H1 (cell line): Measurements from ENCODE around the gene SOCS6. TPM values are rescaled to one million over a fixed set of nuclear protein-coding genes. Genes with fewer than 3 reads are reported as not detected.

Experiments
- BACH1 ChIP-seq: IDR thresholded peaks from 2 replicates; pipeline ENCODE4 v1.6.1; 2012; ENCODE audit warnings: low read length, improper control_type of control experiment
- BCL11A ChIP-seq, 2 experiments: IDR thresholded peaks; one replicate each; pipeline ENCODE4 v1.6.1; 2011; ENCODE audit warnings: low read depth in 2 of 2, low read length in 2 of 2, mild to moderate bottlenecking in 2 of 2
- CBX5 ChIP-seq: fragments of 300-800, 300-1000 bp; sonication (generic); IDR thresholded peaks from 2 replicates; pipeline ENCODE4 v1.7.1; 2016; ENCODE audit warnings: antibody characterized with exemption, low read length, low read depth
- GABPA ChIP-seq: IDR thresholded peaks from 2 replicates; pipeline ENCODE4 v1.6.1; 2011; ENCODE audit warnings: mild to moderate bottlenecking, low read length, moderate library complexity, borderline replicate concordance; ENCODE audit not compliant: insufficient read depth
- GTF2F1 ChIP-seq: IDR thresholded peaks from 2 replicates; pipeline ENCODE4 v1.6.1; 2012; ENCODE audit warnings: low read depth, low read length, improper control_type of control experiment, borderline replicate concordance
- NANOG ChIP-seq: IDR thresholded peaks from 2 replicates; pipeline ENCODE4 v1.6.1; 2011; ENCODE audit warnings: low read length, low read depth, mild to moderate bottlenecking, inconsistent platforms; ENCODE audit not compliant: insufficient read depth, poor library complexity, severe bottlenecking
- PHF8 ChIP-seq: fragments of 200-600 bp; sonication (generic); conservative IDR thresholded peaks from 2 replicates; pipeline ENCODE4 v1.7.1; 2012; ENCODE audit warnings: low read depth, mild to moderate bottlenecking, inconsistent platforms, low read length, moderate library complexity
- POU5F1 ChIP-seq: IDR thresholded peaks from 2 replicates; pipeline ENCODE4 v1.6.1; 2011; ENCODE audit warnings: low read depth, mild to moderate bottlenecking, low read length, moderate library complexity
- RFX5 ChIP-seq: IDR thresholded peaks from 2 replicates; pipeline ENCODE4 v1.6.1; 2011; ENCODE audit warnings: low read depth, low read length, improper control_type of control experiment, borderline replicate concordance
- SP1 ChIP-seq: IDR thresholded peaks from 2 replicates; pipeline ENCODE4 v1.6.1; 2011; ENCODE audit warnings: low read depth, low read length
- SRF ChIP-seq: IDR thresholded peaks from 2 replicates; pipeline ENCODE4 v1.6.1; 2011; ENCODE audit warnings: mild to moderate bottlenecking, low read depth, low read length, moderate library complexity
- TAF7 ChIP-seq: optimal IDR thresholded peaks from 2 replicates; pipeline ENCODE3; 2011; ENCODE audit warnings: low read depth, mild to moderate bottlenecking, inconsistent platforms, low read length, moderate library complexity, borderline replicate concordance
- YY1 ChIP-seq: IDR thresholded peaks from 2 replicates; pipeline ENCODE4 v1.6.1; 2011; ENCODE audit warnings: low read depth, mild to moderate bottlenecking, low read length
- polyA plus RNA-seq, 7 experiments: library from polyadenylated mRNA; depleted of rRNA in 3 of 7; stranded (reverse) in 5 of 7; unstranded in 2 of 7; fragments of >200 nt in 5 of 7; fragments of 200-250 nt in 2 of 7; gene quantifications; 1 replicate in 5 of 7; 2 replicates in 1 of 7; 4 replicates in 1 of 7; pipeline versions ENCODE4 v1.2.1 to v1.2.3, GENCODE V29; 2011 to 2013; ENCODE audit warnings: missing spikeins in 2 of 7, mixed read lengths in 2 of 7
- total RNA-seq: library from RNA; stranded (reverse); fragmentation: NEBNext Ultra II Directional; extraction: Animal tissue kit (Norgen Biotek cat#: 25700); gene quantifications from 2 replicates; pipeline ENCODE4 v1.2.1, GENCODE V29; 2021
- TF ChIP-seq, protein P1 (sequence below): IDR thresholded peaks from 2 replicates; pipeline ENCODE4 v1.6.1; 2011; ENCODE audit warnings: low read length, improper control_type of control experiment

Gene SOCS6
- total and polyA plus RNA-seq, 2 of the 8 experiments (the other 6 are each of a cell fraction or from before 2014, with no cell fraction given), result 9.1 to 22.9 TPM

DNA sequence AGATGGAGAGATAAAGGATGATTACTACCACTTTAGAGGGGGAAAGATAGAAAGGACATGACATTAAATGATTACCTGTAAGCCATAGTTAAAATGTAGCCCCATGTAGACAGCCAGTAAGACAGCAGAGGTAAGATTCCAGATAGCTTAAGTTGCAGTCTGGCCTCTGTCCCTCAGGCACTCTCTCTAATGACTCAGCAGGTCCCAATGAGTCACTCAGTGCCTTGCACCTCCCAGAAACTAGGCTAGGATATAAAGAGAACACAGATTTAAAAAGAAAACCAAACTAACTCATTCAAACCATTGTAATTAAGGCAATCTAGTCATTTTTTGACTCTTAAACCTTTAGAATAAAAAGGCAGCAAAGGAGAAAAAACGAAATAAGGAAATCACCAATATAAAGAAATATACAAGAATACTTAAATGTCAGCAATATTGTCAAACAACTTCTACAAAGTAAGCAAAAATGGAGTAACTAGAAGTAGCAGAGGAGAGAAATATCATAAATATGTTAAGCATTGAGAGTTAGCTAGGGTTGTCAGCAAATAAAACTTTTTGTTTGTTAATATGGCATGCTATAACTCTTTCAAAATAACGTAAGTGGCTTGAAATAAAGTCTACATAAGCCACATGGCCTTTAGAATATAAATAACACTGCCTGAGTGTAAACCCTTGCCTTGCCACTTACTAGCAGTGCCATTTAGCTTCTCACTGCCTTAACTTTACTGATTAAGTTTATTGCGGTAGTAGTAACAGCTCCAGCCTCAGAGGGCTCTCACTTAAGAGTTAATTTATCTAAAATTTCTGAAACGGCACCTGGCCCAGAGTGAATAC, 48.5 kb downstream of the SOCS6 start (continued):
- TF ChIP-seq GABPA (no peak), SP1 (no peak), NANOG (no peak), POU5F1 (no peak), TAF7 (no peak), YY1 (no peak), GTF2F1 (no peak), PHF8 (no peak), BACH1 (peak; percentile 90), RFX5 (no peak), SRF (no peak), BCL11A (IDR thresholded peaks at IDR 0.05; ENCODE audit: low read depth in 2 of 2, low read length in 2 of 2) (no peak), CBX5 (no peak)
- TF ChIP-seq, protein P1, sequence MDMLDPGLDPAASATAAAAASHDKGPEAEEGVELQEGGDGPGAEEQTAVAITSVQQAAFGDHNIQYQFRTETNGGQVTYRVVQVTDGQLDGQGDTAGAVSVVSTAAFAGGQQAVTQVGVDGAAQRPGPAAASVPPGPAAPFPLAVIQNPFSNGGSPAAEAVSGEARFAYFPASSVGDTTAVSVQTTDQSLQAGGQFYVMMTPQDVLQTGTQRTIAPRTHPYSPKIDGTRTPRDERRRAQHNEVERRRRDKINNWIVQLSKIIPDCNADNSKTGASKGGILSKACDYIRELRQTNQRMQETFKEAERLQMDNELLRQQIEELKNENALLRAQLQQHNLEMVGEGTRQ, result no peak
